Stimulated activated CD4-positive, alpha-beta T cell treated with anti-CD3 and anti-CD28 coated beads, TNF-alpha, amount 100 ng/mL, for 24 hours (primary cell): ENCODE results near the gene COL1A1.

ENCODE experiments used
- DNase-seq, 3 experiments: peaks; one replicate each; pipeline ENCODE4 v3.0.0-alpha.2; 2020; ENCODE audit warnings: low read depth in 3 of 3

The COL1A1 gene

GRCh38 chr17:50155115-50155819 lies 46.2 kb downstream of the COL1A1 start:
- no peak for DNase-seq

GRCh38 chr17:50154604-50155003 lies 46.8 kb downstream of the COL1A1 start:
- DNase-seq, result no peak

GRCh38 chr17:50153650-50154575 lies 47.5 kb downstream of the COL1A1 start:
- no peak for DNase-seq

DNA sequence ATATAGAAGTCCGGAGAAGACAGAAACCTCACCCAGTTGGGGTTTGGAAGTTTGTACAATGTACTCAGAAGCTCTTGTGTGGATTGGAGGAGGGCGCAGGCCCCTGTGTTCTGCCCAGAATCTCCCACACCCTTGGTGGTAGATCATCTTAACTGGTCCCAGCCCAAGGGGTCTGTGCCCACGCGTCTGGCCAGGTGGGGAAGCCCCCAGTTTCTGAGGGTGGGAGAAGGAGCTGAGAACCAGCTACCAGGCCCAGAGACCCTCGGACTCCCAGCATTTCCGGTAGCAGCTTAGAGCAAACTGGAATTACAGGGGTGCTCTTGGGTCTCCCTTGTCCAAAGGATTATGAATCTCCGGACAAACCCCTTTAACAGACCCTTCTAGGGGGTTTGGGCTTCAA lies 48.7 kb downstream of the COL1A1 start:
- DNase-seq, result no peak

GRCh38 chr17:50151937-50152547 lies 49.4 kb downstream of the COL1A1 start:
- no peak for DNase-seq

GRCh38 chr17:50151041-50151936 lies 50.1 kb downstream of the COL1A1 start:
- peak; percentile 74 to 90 (median 76) for DNase-seq

GRCh38 chr17:50150354-50151040 lies 50.9 kb downstream of the COL1A1 start, which contains the start of gene PPP1R9B:
Gene PPP1R9B, minus strand, starts transcription at chr17:50150677. Its CDS starts 164 bp downstream, at chr17:50150513.
- DNase-seq, result no peak

GRCh38 chr17:50149417-50150353 lies 51.7 kb downstream of the COL1A1 start:
- no peak for DNase-seq

GRCh38 chr17:50149091-50149416 lies 52.4 kb downstream of the COL1A1 start:
- DNase-seq, result no peak

DNA sequence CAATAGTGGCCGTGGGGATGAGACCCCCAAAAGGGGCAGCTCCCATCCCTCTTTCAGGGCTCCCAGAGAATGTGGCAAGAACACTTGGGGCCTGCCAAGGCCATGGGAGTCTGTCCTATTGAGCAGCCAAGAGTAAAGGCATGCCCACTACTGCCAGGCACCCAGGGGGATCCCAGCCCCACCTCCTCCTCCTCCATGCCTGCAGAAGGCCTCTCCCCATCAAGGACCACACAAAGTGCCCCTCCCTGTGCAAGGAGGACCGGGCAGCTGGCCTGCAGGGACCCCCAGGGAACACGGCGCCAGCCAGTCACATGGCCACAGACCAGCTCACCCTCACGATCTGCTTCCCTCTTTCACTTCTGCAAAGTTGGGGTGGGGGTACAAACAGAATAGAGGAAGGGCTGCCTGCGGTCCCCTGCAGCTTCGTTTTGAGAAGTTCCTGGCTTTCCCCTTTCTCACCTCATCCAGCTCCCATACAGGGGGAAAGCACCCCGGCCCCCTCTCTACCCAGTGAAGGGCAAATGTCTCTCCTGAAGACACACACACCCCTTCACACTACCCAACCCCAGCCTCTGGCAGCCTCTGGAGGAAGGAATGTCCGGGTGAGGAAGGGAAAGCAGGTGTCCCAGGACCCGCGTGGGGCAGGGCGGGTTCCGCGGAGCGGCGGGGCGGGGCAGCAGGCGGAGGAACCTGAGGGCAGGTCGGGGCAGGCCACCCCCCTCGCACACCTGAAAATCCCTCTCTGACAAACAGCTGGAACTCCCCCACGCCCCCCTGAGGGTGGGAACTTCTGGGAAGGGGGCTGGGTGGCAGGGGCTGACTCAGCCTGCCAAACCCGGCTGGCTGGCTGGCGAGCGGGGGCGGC lies 53.0 kb downstream of the COL1A1 start:
- DNase-seq, result peak; percentile 48 to 81 (median 56)

- no peak for DNase-seq
These were observed 53.6 kb downstream of the COL1A1 start for GRCh38 chr17:50147841-50148225.

GRCh38 chr17:50146927-50147665 lies 54.3 kb downstream of the COL1A1 start:
- no peak for DNase-seq

DNA sequence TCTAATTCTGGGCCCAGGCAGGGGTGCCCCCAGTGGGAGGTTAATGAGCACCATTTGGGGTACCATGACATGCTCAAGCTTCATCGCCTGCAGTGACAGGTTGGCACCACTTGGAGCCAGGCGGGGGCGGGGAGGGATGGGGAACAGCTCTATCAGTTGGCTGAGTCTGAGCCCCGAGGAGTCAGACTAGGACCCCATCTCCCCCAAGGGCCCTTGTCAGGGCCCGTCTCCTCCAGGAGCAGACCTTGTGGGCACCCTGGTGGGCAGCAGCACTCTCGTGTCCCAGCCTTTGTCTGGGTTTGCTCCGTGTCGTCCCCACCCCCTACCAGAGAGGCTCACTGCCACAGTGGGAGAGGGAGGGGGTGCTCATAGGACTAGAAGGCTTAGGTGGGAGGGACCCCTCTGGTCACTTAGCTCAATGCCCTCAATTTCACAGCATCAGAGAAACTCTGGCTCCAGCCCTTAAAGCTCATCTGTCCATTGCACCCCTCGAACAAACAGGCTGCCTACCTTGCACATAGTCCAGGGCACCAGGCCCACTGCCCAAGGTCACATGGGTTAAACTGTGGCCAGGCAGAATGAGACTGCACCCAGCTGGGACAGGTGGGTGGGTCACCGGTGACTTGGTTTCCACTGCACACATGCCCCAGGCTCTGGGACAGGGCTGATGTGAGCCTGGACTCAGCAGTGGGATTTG lies 55.1 kb downstream of the COL1A1 start:
- DNase-seq, result no peak

DNA sequence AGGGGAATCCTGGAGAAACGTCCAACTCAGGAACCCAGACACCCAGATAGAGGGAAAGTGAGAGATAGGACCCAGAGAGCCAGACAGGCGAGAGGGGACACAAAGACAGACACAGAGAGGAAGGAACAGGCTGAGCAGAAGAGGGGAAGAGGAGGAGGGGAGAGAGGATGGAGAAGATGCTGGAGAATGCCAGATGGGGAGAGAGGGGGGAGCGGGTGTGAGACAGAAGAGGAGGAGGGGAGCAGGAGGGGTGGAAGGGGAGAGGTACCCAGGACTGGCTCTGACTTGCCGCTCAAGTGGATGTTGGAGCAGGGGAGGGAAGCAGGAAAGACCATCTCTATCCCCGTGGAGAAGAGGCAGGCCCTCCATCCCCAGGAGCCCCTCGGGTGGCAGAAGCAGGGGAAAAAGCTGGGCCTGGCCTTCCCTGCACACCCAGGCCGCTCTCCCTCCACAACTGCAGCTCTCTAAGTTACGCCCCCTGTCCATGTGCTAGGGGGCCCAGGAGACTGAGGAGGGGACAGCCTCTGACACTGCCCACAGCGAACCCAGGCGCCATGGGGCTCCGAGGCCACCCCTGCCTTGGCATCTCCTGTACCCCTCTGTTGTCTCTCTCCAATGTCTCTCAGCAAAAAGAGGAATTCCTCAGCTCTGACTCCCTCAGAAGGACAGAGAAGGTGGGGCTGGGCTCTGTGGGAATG lies 55.8 kb downstream of the COL1A1 start:
- no peak for DNase-seq

DNA sequence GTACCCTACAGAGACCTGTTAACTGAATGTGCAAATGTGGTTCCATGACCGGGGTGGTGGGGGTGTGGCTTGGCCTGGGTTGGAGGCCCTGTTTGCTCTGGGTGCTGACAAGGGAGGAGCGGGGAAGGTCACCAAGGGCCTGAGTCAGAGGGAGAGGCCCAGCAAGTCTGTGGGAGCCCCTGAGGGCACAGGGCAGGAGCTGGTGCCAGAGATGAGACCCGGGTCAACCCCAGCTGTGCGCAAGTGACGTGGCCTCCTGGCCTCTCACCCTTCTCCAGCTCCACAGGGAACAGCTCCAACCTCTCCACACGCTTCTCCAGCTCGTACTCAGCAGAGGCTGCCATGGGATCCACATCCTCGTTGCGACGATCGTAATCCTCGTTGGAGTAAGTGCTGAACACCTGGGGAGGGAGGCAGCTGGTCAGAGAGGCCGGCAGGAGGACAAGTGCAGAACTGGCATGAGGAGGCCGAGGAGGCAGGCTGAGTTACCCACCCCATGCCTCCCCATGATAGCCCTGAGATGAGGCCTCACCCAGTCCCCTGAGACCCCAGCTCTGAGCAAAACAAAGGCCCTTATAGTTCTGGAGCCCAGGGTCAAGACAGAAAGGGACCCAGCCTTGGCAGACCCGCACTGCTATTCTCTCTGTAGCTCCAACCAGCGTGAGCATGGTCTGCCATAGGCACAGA lies 56.4 kb downstream of the COL1A1 start:
- DNase-seq, result no peak

DNA sequence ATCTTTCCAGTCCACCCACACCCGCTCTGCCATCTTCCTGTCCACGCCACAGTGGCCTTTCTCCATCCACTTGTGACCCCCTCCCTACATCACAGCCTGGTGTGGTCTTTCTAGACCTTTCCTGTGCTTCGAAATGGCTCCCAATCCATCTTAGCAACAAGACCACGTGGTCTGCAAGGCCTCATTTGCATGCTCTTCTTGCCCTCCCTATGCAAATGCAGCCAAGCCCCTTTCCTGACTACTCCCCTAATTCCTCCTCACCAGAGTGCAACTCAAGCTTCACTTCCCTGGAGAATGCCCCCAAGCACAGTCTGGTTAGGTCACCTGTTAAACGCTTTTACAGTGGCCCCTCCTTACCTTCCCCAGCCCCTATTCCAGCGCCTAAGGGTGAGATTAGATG lies 57.1 kb downstream of the COL1A1 start:
- no peak for DNase-seq
